ENCODE results near the gene LMO1. TPM values are rescaled to one million over a fixed set of nuclear protein-coding genes. Genes with fewer than 3 reads are reported as not detected.

Gene LMO1
- total and polyA plus RNA-seq, 7 donors: 0.74 to 9.3 (median 3.2) TPM

DNA sequence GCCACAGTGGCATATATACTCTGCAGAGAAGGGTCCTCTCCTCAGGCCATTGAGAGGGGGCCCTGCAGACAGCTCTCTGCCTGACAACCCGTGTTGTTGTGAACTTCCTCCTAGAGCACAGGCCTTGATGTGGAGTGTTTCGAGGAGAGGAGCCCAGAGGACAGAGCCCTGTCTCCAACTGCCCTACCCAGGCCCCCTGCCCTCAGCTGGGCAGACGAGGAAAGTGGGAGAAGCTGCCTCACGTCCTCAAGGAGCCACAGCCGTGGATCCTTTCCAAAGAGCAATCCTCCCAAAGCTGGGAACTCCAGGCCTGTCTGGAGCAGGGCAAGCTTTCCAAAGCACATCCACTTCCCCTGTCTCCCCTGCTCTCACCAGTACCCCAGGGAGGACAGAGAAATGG, 10.7 kb downstream of the LMO1 start:
- Histone ChIP-seq H3K27ac (no peak overlapping the region), H3K9me3 (no peaks in the 10 kb centered on the region), H3K36me3 (ENCODE audit: insufficient read depth in 1 of 2, low read depth in 1 of 2) (no peaks in the 10 kb centered on the region), H3K4me1 (no peaks in the 10 kb centered on the region), H3K27me3 (ENCODE audit: insufficient read depth in 3 of 3, low read length in 2 of 3) (no peaks in the 10 kb centered on the region), H3K4me3 (no peak overlapping the region)
- DNase-seq (no peak), ATAC-seq (no peak)
- intact Hi-C loops (cut with DNase I): no loop called here
- 81 to 93% (median 89%) methylated on average over 5 of the region's 5 CpGs for WGBS, 3 donors
- TF ChIP-seq, protein P1, sequence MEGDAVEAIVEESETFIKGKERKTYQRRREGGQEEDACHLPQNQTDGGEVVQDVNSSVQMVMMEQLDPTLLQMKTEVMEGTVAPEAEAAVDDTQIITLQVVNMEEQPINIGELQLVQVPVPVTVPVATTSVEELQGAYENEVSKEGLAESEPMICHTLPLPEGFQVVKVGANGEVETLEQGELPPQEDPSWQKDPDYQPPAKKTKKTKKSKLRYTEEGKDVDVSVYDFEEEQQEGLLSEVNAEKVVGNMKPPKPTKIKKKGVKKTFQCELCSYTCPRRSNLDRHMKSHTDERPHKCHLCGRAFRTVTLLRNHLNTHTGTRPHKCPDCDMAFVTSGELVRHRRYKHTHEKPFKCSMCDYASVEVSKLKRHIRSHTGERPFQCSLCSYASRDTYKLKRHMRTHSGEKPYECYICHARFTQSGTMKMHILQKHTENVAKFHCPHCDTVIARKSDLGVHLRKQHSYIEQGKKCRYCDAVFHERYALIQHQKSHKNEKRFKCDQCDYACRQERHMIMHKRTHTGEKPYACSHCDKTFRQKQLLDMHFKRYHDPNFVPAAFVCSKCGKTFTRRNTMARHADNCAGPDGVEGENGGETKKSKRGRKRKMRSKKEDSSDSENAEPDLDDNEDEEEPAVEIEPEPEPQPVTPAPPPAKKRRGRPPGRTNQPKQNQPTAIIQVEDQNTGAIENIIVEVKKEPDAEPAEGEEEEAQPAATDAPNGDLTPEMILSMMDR (IDR thresholded peaks at IDR 0.05): no peak

DNA sequence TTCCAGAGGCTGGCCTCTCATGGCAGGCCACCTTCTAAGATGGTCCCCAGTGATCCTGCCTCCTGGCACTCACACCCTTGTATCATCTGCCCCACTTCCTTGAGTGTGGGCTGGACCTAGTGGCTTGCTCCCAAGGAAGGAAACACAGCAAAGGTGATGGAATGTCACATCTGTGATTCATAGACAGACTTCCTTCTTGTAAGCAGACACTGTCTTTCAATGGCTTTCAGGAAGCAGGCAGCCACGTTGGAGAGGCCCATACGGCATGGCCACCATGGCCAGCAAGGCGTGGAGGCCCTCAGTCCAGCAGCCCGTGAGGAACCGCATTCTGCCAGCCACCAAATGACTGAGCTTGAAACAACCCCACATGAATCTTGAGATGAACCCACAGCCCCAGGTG, 11.3 kb downstream of the LMO1 start:
- no peak overlapping the region for H3K27ac ChIP-seq
- no peaks in the 10 kb centered on the region for H3K9me3 ChIP-seq
- H3K4me1 ChIP-seq: no peaks in the 10 kb centered on the region
- H3K4me3 ChIP-seq: no peak overlapping the region
- WGBS, 3 donors: 62 to 80% (median 67%) methylated on average over 5 of the region's 5 CpGs
- ATAC-seq: peak in 2 of 4 donors; percentile 33 to 74
- H3K36me3 ChIP-seq (ENCODE audit: insufficient read depth in 1 of 2, low read depth in 1 of 2): no peaks in the 10 kb centered on the region
- H3K27me3 ChIP-seq (ENCODE audit: insufficient read depth in 3 of 3, low read length in 2 of 3): no peaks in the 10 kb centered on the region
- intact Hi-C loops (cut with DNase I): no loop called here
- peak in 1 of 2 donors; percentile 12 for DNase-seq
- TF ChIP-seq, protein P1 (IDR thresholded peaks at IDR 0.05): no peak

DNA sequence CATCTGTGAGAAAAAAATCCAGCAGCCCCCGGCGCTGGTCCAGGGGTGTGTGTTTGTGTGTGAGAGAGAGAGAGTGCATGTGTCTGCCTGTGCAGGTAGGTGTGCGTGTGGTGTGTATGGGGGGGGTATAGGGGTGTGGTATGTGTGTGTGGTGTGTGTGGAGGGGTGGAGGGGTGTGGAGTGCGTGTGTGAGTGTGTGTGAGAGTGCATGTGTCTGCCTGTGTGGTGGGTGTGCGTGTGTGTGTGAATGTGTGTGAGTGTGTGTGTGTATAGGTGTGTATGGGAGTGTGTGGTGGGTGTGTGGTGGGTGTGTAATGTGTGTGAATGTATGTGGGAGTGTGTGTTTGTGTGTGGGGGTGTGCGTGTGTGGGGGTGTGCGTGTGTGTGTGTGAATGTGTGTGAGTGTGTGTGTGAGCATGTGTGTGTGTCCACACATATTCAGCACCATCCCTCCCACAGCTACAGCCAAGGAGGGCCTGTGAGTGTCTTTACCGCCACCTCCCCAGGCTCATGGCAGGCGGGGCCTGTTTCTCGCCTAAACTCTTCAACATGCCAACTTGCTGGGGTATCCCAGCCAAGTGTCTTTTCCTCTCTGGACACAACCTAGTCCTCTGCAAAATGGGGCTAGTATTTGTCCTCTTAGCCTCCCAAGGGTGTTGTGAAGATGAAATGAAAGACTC, 11.9 kb downstream of the LMO1 start:
- DNase-seq: no peak
- no peaks in the 10 kb centered on the region for H3K9me3 ChIP-seq
- no peaks in the 10 kb centered on the region for H3K27me3 ChIP-seq (ENCODE audit: insufficient read depth in 3 of 3, low read length in 2 of 3)
- intact Hi-C loops (cut with DNase I): no loop called here
- ATAC-seq: no peak
- no peaks in the 10 kb centered on the region for H3K4me1 ChIP-seq
- no peaks in the 10 kb centered on the region for H3K36me3 ChIP-seq (ENCODE audit: insufficient read depth in 1 of 2, low read depth in 1 of 2)
- WGBS, 3 donors: 86 to 90% (median 88%) methylated on average over 10 of the region's 10 CpGs
- H3K27ac ChIP-seq: no peak overlapping the region
- H3K4me3 ChIP-seq: no peak overlapping the region
- TF ChIP-seq, protein P1 (IDR thresholded peaks at IDR 0.05): no peak

DNA sequence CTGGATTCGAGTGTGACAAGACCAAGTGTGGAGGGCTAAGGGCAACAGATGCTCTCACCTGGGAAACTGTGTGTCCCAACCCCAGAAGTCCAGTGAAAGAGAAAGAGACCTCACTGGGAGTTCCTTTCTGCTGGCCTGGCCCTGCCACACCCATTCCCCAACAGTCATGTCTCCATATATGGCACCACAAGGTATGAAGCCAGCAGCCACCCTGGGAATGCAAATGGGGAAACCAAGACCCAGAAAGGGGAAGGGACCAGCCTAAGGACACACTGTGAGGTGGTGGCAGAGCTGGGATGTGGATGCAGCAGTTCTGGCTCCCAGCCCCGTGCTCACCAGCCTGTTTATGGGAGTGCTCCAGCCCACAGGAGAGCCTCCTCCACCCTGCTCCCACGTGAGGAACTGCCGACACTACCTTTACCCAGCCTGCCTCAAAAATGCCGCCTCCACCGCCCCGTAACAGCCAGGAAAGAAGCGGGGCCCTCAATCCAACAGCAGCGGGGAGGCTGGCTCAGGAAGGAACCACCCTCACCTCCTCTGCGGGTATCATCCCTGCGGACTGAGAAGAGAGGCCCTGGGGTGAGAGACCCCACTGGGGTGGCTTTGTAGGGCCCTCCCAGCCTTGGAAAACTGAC, 12.6 kb downstream of the LMO1 start:
- Histone ChIP-seq H3K27me3 (ENCODE audit: insufficient read depth in 3 of 3, low read length in 2 of 3) (no peaks in the 10 kb centered on the region), H3K4me1 (no peaks in the 10 kb centered on the region), H3K27ac (no peak overlapping the region), H3K9me3 (no peaks in the 10 kb centered on the region), H3K4me3 (no peak overlapping the region), H3K36me3 (ENCODE audit: insufficient read depth in 1 of 2, low read depth in 1 of 2) (no peaks in the 10 kb centered on the region)
- ATAC-seq (peak in 2 of 4 donors; percentile 21 to 41), DNase-seq (peak in 1 of 2 donors; percentile 35)
- 83 to 90% (median 87%) methylated on average over 11 of the region's 11 CpGs for WGBS, 3 donors
- intact Hi-C loops (cut with DNase I): no loop called here
- TF ChIP-seq, protein P1 (IDR thresholded peaks at IDR 0.05): no peak
